HG03103 (cell line): ENCODE measurements around the gene CTXND1.
A peak's percentile ranks its signal among the peaks of the same experiment; 100 is the strongest.
"Not testable (repeated sequence)": the region's sequence is repeated elsewhere in the genome, so short reads cannot be mapped to it uniquely, and the experiment has no call there.

ENCODE experiments used
- ATAC-seq: cut with Tn5 transposase; IDR thresholded peaks from one replicate; pipeline ENCODE4 v1.9.1; 2021; ENCODE audit warnings: low read depth; ENCODE audit not compliant: unreplicated experiment

Gene CTXND1

DNA sequence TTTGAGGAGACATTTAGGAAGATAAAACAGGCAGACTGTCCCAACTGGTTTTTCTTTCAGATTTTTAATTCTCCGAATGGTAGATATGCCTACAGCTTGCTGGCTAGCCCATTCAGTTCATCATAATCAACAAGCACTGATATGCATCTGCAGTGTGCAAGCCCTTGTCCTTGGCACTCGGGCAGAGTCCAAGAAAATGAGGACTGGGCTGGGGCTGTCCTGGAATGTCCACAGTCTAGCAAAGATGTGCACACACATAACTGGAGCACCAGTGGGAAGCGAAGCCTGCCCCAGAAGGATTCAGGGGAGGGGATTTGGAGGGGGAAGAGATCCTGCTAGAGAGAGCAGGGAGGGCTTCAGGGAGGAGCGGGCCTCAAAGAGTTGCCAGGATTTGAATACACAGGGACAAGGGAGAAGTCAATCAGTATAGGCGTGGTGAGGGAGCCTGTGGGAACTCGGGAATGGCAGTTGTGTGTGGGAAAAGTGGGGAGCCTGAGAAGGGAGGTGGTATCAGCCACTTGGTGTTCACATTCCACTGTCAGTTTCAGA, 90.5 kb downstream of the CTXND1 start:
- ATAC-seq: no peak

DNA sequence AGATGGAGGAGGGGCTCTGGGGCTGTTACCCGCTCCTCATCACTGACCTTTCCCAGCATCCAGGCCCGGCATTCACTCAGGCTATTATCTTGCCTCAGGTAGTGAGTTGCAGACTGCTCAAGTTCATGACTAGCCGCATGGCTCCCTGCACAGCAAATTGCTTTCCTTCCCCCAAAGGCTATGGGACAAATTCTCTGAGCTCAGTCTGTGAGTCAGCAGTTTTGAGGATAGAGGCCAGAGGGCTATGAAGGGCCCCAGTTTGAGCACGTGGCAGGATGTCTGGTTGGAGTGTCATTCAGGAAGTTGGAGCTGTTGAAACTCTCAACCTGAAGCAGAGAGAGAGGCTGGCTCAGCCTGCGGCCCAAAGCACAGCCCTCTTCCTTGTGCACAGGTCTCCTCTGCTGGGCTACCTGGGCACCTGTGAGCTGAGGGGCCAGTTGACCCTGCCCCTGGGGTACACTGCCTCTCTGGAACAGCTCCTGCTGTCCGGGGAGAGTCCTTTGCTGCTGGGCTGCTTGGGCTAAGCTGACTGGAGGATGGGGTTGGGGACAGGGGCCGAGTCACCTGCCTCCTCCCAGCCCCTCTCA, 91.3 kb downstream of the CTXND1 start:
- ATAC-seq: peak; percentile 70

DNA sequence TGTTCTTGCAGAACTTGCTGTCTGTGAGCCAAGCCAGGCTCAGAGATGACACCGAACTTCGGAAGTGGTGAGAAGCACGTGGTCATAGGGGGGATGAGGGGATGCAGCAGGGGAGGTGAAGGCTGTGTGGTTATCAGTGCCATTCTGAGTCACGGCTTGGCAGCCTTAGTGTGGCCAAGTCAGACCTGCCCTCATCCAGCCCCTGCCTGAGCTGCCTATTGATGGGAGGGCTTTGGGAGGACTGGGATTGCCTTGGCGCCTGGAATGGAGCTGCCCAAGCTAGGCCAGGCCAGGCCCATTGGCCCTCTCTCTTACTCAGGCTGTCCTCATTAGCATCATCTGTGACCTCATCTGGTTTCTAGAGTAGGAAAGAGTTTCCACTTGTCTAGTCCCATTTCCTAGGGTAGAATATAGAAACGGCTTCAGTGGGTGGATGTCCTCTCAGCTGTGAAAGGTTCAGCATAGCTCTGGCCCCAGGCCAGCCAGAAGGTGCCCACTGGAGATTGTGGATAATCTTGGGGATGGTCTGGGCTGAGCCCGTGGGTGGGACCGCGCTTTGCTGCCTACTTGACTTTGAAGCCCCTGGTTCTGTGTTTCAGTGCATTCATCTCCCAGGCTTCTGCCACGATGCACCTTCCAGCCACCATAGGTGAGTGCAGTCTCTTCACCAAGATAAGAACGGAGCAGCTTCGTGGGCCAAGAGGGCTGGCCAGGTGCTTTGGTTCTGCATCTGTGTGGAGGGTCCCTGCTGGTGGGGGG, 92.0 kb downstream of the CTXND1 start:
- ATAC-seq: no peak

DNA sequence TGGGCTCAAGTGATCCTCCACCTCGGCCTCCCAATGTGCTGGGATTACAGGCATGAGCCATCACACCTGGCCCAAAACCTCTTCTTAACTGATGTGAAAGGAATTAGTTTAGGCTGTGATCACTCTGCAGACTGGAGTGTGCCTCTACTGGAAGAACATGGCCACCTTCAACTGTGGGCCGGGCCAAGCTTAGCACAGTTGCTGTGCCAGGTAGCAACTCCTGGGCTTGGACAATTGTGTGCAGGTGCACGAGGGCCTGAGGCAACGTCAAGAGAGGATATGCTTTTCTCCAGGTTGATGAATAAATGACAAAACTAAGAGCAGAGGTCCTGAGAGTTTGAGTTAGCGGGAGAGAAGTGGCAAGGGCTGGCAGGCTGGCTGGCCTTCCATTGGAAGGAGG, 92.7 kb downstream of the CTXND1 start:
- no peak for ATAC-seq

DNA sequence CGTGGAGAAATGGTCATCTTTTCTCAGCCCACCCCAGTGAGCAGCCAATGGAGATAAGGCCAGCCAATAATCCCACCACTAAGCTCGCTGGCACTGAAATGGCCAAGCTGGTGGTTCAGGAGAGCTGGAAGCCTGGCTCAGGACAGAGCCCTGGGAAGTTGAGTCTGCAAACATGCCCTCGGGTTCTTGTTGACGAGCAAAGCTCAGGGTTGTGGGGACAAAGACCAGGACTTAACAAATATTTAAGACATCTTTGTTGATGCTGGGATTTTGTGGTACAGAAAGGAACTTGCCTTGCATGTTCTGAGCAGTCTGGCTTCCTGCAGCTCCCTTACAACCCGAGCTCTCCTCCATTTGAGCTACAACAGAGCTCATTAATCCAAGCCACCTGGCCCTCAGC, 94.8 kb downstream of the CTXND1 start:
- no peak for ATAC-seq

DNA sequence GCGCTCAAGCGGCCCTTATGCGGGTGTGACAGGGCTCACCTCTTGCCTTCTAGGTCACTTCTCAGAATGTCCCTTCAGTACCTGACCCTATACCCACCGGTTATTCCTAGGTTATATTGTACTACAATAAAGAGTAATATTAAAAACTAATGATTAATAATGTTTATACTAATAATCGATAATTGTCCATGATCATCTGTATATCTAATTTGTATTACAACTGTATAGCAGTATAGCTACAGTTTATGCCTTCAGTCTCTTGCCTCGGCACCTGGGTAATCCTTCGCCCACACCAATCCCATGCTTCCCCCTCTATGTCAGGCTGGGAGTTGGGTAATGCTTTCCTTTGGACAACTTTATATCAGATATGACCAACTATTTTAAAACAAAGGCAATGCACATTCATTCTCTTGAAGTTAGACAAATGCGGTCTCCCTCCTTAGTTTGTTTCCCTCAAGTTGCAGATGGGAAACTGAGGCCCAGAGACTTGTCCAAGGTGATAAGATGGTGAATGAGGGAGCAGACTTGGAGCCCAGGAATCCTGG, 95.8 kb downstream of the CTXND1 start:
- no peak for ATAC-seq

DNA sequence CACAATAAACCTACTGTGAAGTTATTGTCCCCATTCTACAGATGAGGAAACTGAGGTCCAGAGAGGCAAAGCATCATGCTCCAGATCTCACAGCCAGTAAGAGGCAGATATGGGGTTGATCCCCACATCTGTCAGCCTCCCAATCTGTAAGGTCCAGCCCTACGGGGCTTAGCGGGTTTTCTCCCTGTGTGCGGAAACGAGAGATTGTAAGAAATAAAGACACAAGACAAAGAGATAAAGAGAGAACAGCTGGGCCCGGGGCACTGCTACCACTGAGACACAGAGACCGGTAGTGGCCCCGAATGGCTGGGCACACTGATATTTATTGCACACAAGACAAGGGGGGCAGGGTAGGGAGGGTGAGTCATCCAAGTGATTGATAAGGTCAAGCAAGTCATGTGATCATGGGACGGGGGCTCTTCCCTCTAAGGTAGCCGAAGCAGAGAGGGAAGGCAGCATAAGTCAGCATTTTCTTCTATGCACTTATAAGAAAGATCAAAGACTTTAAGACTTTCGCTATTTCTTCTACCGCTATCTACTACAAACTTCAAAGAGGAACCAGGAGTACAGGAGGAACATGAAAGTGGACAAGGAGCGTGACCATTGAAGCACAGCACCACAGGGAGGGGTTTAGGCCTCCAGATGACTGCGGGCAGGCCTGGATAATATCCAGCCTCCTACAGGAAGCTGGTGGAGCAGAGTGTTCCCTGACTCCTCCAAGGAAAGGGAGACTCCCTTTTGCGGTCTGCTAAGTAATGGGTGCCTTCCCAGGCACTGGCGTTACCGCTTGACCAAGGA, 96.4 kb downstream of the CTXND1 start:
- ATAC-seq: not testable (repeated sequence)

DNA sequence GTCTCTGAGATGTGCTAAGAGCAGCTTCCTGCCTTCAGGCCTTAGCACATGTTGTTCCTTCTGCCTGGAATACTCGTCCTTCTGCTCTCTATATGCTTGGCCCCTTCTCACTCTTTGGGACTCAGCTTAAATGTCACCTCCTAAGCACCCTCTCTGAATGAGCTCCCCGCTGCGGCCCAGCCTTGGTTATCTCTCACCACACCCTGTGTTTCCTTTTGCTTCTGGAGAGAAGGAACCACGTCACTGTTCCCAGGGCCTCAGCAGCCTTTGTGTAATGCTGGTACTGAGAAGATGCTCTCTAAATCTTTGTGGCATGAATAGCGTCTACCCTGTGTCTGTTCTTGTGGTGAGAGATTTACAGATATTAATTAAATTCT, 97.0 kb downstream of the CTXND1 start:
- ATAC-seq: no peak

DNA sequence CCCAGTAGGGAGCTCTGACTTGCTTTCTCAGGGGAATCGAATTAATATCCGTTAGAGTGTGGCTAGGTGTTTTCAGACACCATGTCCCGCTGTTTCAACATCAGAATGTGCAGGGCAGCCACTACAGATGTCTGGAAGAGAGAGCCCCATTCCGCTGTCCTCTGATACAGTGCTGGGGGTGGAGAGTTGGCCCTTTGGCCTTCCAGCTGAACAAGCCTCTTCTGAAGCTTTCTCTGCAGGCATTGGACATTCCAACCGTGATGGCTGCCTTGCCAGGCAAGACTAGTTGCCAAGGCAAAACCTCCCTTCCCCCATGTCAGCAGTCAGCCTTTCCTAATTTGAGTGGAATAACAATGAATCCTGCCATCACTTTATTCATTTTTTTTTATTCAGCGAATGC, 97.7 kb downstream of the CTXND1 start:
- no peak for ATAC-seq

DNA sequence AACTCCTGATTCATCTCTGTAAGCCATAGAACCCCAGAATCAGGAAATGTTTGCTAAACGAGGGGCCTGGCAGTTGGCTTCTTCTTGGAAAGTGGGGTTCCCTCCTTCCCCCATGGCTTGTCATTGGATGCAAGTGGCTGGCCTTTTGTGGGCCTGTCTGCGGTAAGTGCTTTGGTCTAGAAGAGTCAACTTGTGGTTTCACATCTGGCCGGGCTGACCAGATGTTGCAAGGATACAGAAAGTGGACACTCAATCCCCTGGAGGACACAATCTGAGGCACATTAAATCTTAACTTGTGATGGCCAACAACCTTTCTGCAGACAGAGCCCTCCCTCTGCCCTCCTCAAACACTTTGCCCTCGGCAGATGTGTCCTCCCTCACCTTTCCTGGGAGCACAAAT, 98.1 kb downstream of the CTXND1 start:
- no peak for ATAC-seq

DNA sequence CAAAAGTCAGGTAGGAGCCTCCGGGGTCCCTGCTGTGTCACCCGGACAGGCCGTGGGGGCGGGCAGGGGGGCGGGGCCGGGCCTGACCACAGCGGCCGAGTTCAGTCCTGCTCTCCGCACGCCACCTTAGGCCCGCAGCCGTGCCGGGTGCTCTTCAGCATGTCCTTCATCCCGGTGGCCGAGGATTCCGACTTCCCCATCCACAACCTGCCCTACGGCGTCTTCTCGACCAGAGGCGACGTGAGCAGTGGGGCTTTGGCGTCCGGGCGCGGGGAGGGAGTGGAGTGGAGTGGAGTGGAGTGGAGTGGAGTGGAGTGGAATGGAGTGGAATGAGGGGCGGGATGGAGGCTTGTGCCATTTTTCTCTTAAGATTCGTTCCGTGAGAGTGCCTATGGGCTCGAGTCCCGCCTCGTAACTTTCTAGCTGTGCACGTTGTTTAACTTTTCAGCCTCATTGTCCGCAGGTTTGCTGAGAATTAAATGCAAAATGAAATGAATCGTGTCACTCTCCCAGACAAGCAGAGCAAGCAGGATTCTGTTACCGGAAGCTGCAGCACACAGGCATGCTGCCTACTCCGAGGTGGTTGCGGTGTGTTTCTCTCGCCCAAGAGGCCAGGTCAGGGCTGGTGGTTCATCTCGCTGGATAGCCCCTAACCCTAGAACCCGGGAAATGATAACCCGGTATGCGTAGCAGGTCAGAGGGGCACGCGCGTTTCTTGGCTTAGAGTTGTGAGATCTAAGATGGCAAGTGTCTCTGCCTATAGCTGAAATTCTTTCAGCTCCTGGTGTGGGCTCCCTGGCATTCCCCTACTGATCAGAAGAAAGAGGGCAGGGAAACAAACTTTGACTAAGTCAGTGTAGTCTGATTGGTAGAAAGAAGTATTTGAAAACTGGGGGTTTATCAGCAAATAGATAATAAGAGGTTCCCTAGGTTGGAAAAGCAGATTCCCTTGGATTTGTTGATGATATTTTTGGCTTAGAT, 98.8 kb downstream of the CTXND1 start, which contains the start of gene FAH:
FAH (plus strand) TSS at position 104 of the 981 bp plus-strand sequence; CDS start at position 160, 56 bp downstream.
- ATAC-seq: peak; percentile 38

DNA sequence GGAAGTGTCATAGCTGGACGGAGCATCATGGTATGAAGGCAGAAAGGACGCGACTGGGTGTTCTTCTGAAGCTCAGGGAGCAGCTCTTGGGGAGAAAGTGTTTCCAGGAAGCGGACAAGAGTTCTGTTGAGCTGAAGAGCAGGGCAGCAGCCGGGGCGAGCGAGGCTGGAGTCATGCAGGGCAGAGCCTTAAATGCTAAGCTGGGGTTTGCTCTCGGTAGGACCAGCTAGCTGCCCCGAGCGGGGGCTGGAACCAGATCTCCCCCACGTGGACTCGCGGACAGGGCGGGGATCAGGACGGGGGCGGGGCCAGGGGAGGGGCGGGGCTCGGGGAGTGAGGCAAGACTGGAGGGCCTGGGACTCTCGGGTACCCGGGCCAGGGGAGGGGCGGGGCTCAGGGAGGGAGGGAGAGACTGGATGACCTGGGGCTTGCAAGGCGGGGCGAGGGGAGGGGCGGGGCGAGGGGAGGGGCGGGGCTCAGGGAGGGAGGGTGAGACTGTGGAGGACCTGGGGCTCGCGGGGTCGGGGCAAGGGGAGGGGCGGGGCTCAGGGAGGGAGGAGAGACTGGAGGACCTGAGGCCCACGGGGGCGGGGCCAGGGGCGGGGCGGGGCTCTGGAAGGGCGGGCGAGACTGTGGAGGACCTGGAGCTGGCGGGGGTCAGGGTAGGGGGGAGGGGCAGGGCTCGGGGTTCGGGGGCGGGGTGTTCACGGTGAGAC, 99.7 kb downstream of the CTXND1 start:
- peak; percentile 54 for ATAC-seq

DNA sequence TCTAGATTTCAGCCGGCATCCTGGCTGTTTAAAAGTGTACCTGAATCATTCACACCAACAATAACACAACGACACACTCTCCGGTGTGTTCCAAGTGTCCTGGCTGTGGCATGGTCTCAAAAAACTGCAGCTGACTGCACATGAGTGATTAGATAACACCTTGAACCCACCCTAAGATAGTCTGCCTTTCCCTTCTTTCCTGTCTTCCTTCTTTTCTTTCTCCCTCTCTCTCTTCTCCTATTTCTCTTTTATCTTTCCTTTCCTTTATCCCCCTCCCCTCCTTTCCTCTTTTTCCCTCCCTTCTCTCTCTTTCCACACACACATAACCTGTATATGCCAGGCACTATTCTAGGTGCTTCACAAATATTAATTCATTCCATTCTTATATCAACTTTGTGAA, 100.4 kb downstream of the CTXND1 start:
- no peak for ATAC-seq

DNA sequence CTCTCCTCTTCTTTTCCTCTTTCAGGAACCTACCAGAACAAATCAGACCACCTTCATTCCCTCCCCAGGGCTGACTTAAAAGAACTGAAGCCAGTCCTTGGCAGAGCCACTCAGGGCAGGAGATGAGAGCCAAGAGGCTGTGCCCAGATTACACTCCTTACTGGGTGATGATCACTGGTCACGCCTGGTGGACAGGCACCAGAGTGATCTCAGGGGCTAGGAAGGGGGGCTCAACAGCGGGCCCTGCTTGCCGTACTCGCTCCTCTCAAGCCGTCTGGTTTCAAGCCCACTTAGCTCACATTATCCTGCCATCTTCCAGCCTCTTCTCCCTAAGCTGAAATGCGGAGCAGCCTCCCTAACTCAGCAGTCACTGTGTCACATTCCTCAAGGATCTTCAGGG, 100.9 kb downstream of the CTXND1 start:
- ATAC-seq: no peak
